Right renal pelvis (tissue), 4 donors: Measurements from ENCODE around the gene LSP1. TPM values are rescaled to one million over a fixed set of nuclear protein-coding genes. Genes with fewer than 3 reads are reported as not detected.

ENCODE experiments used
- DNase-seq, 4 donors: peaks; one replicate each; pipeline ENCODE4 v3.0.0-alpha.2; 2013; ENCODE audit warnings: low read depth in 4 of 4, low spot score in 3 of 4, missing footprints in 1 of 4
- polyA plus RNA-seq, 4 donors: library from polyadenylated mRNA; unstranded; fragments of 120-200 nt; gene quantifications; one replicate each; pipeline ENCODE4 v1.2.1, GENCODE V29; 2013; ENCODE audit not compliant: insufficient read length in 4 of 4

The LSP1 gene
- polyA plus RNA-seq, 4 donors = 5.0 to 8.9 (median 6.4) TPM

GRCh38 chr11:1836011-1836945 is 16.6 kb upstream of the LSP1 start:
- no peak for DNase-seq

GRCh38 chr11:1837171-1838076 is 15.5 kb upstream of the LSP1 start:
- DNase-seq = peak in 1 of 4 donors; percentile 58

- DNase-seq = no peak
Observed at GRCh38 chr11:1838077-1838425, 14.8 kb upstream of the LSP1 start.

- DNase-seq = no peak
Observed at GRCh38 chr11:1838426-1839144, 14.3 kb upstream of the LSP1 start, which contains the start of gene TNNI2. Gene TNNI2, plus strand, starts transcription at chr11:1838981. Its CDS starts 716 bp downstream, at chr11:1839697.

- DNase-seq = no peak
Observed at GRCh38 chr11:1839204-1839923, 13.5 kb upstream of the LSP1 start.

- no peak for DNase-seq
Observed at GRCh38 chr11:1839924-1840779, 12.7 kb upstream of the LSP1 start.

GRCh38 chr11:1840780-1841480 is 12.0 kb upstream of the LSP1 start:
- no peak for DNase-seq

- no peak for DNase-seq
Observed at GRCh38 chr11:1841511-1842148, 11.3 kb upstream of the LSP1 start.

GRCh38 chr11:1842149-1843097 is 10.5 kb upstream of the LSP1 start:
- no peak for DNase-seq

GRCh38 chr11:1843098-1843473 is 9.8 kb upstream of the LSP1 start:
- no peak for DNase-seq

- DNase-seq = no peak
Observed at GRCh38 chr11:1843796-1844195, 9.1 kb upstream of the LSP1 start.

- no peak for DNase-seq
Observed at GRCh38 chr11:1844221-1845094, 8.4 kb upstream of the LSP1 start.

GRCh38 chr11:1845095-1845429 is 7.8 kb upstream of the LSP1 start:
- DNase-seq = no peak

- no peak for DNase-seq
Observed at GRCh38 chr11:1845561-1846452, 7.1 kb upstream of the LSP1 start.

GRCh38 chr11:1846453-1846932 is 6.4 kb upstream of the LSP1 start:
- no peak for DNase-seq
